Epithelial cell of esophagus (primary cell): Measurements from ENCODE around the gene ARHGAP15.

Experiments
- DNase-seq: peaks from one replicate; pipeline ENCODE4 v3.0.0; 2010; ENCODE audit warnings: low read depth
- H3K4me3 ChIP-seq: 2 replicates; pipeline ENCODE4 v1.5.1; 2011; ENCODE audit warnings: mild to moderate bottlenecking, low read length, control low read depth
- CTCF ChIP-seq: IDR thresholded peaks from 2 replicates; pipeline ENCODE4 v1.5.1; 2011; ENCODE audit warnings: low read depth, mild to moderate bottlenecking, low read length, control low read depth, inconsistent platforms; ENCODE audit not compliant: insufficient read depth; ENCODE audit errors: missing control alignments

Gene ARHGAP15

GRCh38 chr2:143433251-143433650, 304.0 kb downstream of the ARHGAP15 start:
- no peak overlapping the region for H3K4me3 ChIP-seq
- DNase-seq = no peak
- TF ChIP-seq CTCF = peak; percentile 9

DNA sequence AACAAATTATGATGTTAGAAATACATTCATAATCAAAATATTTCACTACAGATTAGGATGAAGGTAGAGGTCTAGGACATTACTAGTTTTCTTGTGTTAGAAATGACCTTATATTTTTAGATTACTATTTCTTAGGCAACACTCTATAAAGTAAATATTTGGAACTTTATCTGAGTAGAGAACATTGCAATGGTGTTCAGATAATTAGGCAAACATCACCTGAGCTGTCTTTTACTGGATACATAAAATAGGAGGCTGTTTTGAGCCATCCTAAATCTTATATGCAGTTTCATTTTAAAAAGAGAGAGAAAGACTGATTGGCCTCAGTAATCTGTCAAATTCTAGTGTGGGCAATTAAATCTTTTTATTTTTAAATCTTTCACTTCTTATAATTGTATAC, 304.6 kb downstream of the ARHGAP15 start:
- TF ChIP-seq CTCF = no peak
- DNase-seq = no peak
- H3K4me3 ChIP-seq = no peak overlapping the region

DNA sequence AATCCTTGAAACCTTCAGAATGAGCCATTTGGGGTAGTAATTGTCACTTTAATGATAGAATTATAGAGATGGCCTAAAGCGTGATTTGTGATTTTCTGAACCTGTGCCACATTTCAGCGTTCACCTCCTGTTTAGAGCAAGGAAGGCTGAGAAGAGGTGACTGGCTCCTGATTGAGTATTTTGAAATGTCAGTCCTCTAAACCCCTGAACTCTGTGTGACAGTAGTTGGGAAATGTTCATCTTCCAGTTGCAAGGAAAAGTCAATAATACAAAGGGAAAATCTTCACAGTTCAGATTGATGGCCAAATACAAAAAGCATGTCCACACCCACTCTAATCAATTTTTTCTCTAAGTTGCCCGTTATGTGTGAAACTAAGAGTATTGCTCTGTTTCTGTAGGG, 305.2 kb downstream of the ARHGAP15 start:
- TF ChIP-seq CTCF = no peak
- DNase-seq = no peak
- no peak overlapping the region for H3K4me3 ChIP-seq

GRCh38 chr2:143435131-143435530, 305.9 kb downstream of the ARHGAP15 start:
- no peak for TF ChIP-seq CTCF
- no peak for DNase-seq
- H3K4me3 ChIP-seq = no peak overlapping the region

GRCh38 chr2:143436951-143437350, 307.7 kb downstream of the ARHGAP15 start:
- no peak for DNase-seq
- no peak overlapping the region for H3K4me3 ChIP-seq
- no peak for TF ChIP-seq CTCF

DNA sequence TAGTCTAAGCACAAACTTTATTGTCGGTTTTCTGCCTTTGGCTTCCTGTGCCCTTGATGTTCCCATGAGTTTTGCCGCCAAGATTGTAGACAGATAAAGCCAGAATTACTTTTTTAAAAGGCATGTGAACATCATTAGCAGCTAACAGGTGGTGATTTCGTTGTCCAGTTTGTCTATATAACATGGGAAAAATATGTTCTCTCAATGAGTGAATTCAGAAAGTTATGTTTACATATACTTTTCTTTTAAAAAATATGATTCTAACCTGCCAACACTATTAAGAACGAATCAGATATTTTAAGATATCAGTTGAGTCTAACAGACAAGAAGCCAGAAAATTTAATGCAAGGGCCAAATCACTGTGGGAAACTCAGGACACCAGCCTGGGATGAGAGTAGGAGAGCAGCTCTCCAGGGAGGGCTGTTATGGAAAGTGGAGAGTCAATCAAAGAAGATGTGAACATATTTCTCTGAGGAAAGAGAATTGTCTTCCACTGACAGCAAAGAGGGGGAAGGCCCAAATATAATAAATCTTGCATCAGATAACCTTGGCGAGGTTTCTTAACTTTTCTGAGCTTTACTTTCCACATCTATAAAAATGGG, 311.3 kb downstream of the ARHGAP15 start:
- H3K4me3 ChIP-seq = no peak overlapping the region
- no peak for TF ChIP-seq CTCF
- no peak for DNase-seq

- no peak overlapping the region for H3K4me3 ChIP-seq
- no peak for DNase-seq
- TF ChIP-seq CTCF = no peak
These were observed 313.0 kb downstream of the ARHGAP15 start for GRCh38 chr2:143442193-143442592.
